HCT116 (cell line): Measurements from ENCODE around the gene CCDC106. TPM values are rescaled to one million over a fixed set of nuclear protein-coding genes. Genes with fewer than 3 reads are reported as not detected.
A peak's percentile ranks its signal among the peaks of the same experiment; 100 is the strongest.

ENCODE experiments used
- ATAC-seq: fragments of 200-7000 bp; cut with Tn5 transposase; 2 replicates; pipeline ENCODE4 v1.9.1; 2020; ENCODE audit warnings: mild to moderate bottlenecking, moderate library complexity
- BruUV-seq: library from RNA; stranded (reverse); fragments of 400-500 nt; replicated peaks from 2 replicates; lab custom pipeline; 2021; lab: Mats Ljungman, UMichigan
- CTCF ChIA-PET: fragments of 300-600 bp; sonication (Branson Sonifier 250); formaldehyde crosslinking; loops from one replicate; lab custom pipeline; 2021; ENCODE audit warnings: antibody characterized with exemption; lab: Charles Lee
- POLR2A ChIA-PET: fragments of 300-600, 350-600 bp; sonication (Branson Sonifier 250); formaldehyde crosslinking; loops from one replicate; lab custom pipeline; 2021; ENCODE audit warnings: antibody characterized with exemption; lab: Charles Lee
- RAD21 ChIA-PET, 2 experiments: fragments of 300-600 bp; sonication (Branson Sonifier 250); formaldehyde crosslinking; loops; one replicate each; lab custom pipeline; 2023; ENCODE audit warnings: low total read pairs in 2 of 2; ENCODE audit not compliant: uncharacterized antibody in 2 of 2, unreplicated experiment in 2 of 2, low non-redundant PET in 1 of 2; lab: Charles Lee
- DNase-seq: peaks from one replicate; pipeline ENCODE4 v3.0.0-alpha.2; 2010; ENCODE audit warnings: low read depth, low spot score
- H2AFZ ChIP-seq: fragments of 200-600 bp; shearing (Covaris generic), sonication (generic); 2 replicates; pipeline ENCODE4 v1.6.1; 2017; ENCODE audit warnings: low read depth, mixed run types, mixed read lengths, antibody characterized with exemption, low read length; ENCODE audit not compliant: poor library complexity, severe bottlenecking
- H3K27ac ChIP-seq: 2 replicates; pipeline ENCODE4 v1.5.1; 2012; ENCODE audit warnings: low read depth, low read length
- H3K27me3 ChIP-seq: fragments of 200-600 bp; sonication (generic); 2 replicates; pipeline ENCODE4 v1.6.1; 2016; ENCODE audit warnings: mixed run types, low read length, mixed read lengths; ENCODE audit not compliant: insufficient read depth
- H3K36me3 ChIP-seq, 2 experiments: fragments of 200-500 bp in 1 of 2; fragments of 200-600 bp in 1 of 2; sonication (Bioruptor generic) in 1 of 2; sonication (generic) in 1 of 2; 2 replicates each; pipeline versions ENCODE4 v1.5.1 to v1.6.1; 2014 to 2016; ENCODE audit warnings: low read length in 2 of 2, inconsistent platforms in 1 of 2, mixed read lengths in 1 of 2, mixed run types in 1 of 2; ENCODE audit not compliant: insufficient read depth in 2 of 2, control insufficient read depth in 1 of 2
- H3K4me1 ChIP-seq, 2 experiments: fragments of 200-600 bp in 1 of 2; sonication (generic) in 1 of 2; 2 replicates each; pipeline versions ENCODE4 v1.5.1 to v1.6.1; 2012 to 2017; ENCODE audit warnings: low read length in 2 of 2, inconsistent platforms in 1 of 2, mild to moderate bottlenecking in 1 of 2, mixed read lengths in 1 of 2, mixed run types in 1 of 2, moderate library complexity in 1 of 2; ENCODE audit not compliant: insufficient read depth in 2 of 2, control insufficient read depth in 1 of 2
- H3K4me2 ChIP-seq: fragments of 200-600 bp; sonication (generic); 2 replicates; pipeline ENCODE4 v1.6.1; 2017; ENCODE audit warnings: mixed run types, low read length, mixed read lengths
- H3K4me3 ChIP-seq, 2 experiments: fragments of 200-600 bp in 1 of 2; sonication (generic) in 1 of 2; replicated peaks in 1 of 2; 2 replicates each; pipeline ENCODE4 v1.5.1; 2011 to 2016; ENCODE audit warnings: low read length in 2 of 2, control low read depth in 1 of 2, low read depth in 1 of 2, mild to moderate bottlenecking in 1 of 2, mixed read lengths in 1 of 2, mixed run types in 1 of 2
- H3K79me2 ChIP-seq: fragments of 200-600 bp; sonication (generic); 2 replicates; pipeline ENCODE4 v1.6.1; 2017; ENCODE audit warnings: mild to moderate bottlenecking, mixed run types, low read length, moderate library complexity, mixed read lengths; ENCODE audit not compliant: insufficient read depth
- H3K9ac ChIP-seq: fragments of 200-600 bp; sonication (generic); 2 replicates; pipeline ENCODE4 v1.6.1; 2016; ENCODE audit warnings: low read length, mixed read lengths
- H3K9me2 ChIP-seq: fragments of 200-600 bp; sonication (generic), shearing (Covaris generic); 2 replicates; pipeline ENCODE4 v1.6.1; 2017; ENCODE audit warnings: mixed run types, mild to moderate bottlenecking, moderate library complexity; ENCODE audit not compliant: insufficient read depth
- H3K9me3 ChIP-seq, 2 experiments: fragments of 200-500 bp in 1 of 2; fragments of 200-600 bp in 1 of 2; sonication (Bioruptor generic) in 1 of 2; sonication (generic) in 1 of 2; 2 replicates each; pipeline ENCODE4 v1.6.1; 2014 to 2017; ENCODE audit warnings: low read length in 2 of 2, mixed read lengths in 2 of 2, inconsistent platforms in 1 of 2, low read depth in 1 of 2, mild to moderate bottlenecking in 1 of 2, mixed run types in 1 of 2, moderate library complexity in 1 of 2; ENCODE audit not compliant: control insufficient read depth in 1 of 2, insufficient read depth in 1 of 2
- H4K20me1 ChIP-seq: fragments of 200-600 bp; sonication (generic), shearing (Covaris generic); 2 replicates; pipeline ENCODE4 v1.6.1; 2017; ENCODE audit warnings: mixed run types, mild to moderate bottlenecking, moderate library complexity; ENCODE audit not compliant: insufficient read depth
- CEBPB ChIP-seq: IDR thresholded peaks from 2 replicates; pipeline ENCODE4 v1.6.1; 2012; ENCODE audit warnings: low read depth
- EGR1 ChIP-seq: IDR thresholded peaks from 2 replicates; pipeline ENCODE4 v1.6.1; 2012; ENCODE audit warnings: low read depth
- EZH2 ChIP-seq: fragments of 200-600 bp; sonication (generic); IDR thresholded peaks from 2 replicates; pipeline ENCODE4 v1.6.1; 2017; ENCODE audit warnings: antibody characterized with exemption, mixed run types
- EZH2phosphoT487 ChIP-seq: fragments of 200-600 bp; IDR thresholded peaks from 2 replicates; pipeline ENCODE4 v1.6.1; 2018; ENCODE audit warnings: antibody characterized with exemption, borderline replicate concordance
- FOSL1 ChIP-seq: IDR thresholded peaks from 2 replicates; pipeline ENCODE4 v1.6.1; 2012; ENCODE audit warnings: low read depth
- JUND ChIP-seq: IDR thresholded peaks from 2 replicates; pipeline ENCODE4 v1.6.1; 2012
- POLR2A ChIP-seq: IDR thresholded peaks from 2 replicates; pipeline ENCODE4 v1.7.0; 2011; ENCODE audit warnings: borderline replicate concordance; ENCODE audit not compliant: insufficient read depth, insufficient read length; ENCODE audit errors: extremely low read depth
- POLR2AphosphoS5 ChIP-seq: IDR thresholded peaks from 2 replicates; pipeline ENCODE4 v1.6.1; 2011; ENCODE audit warnings: mild to moderate bottlenecking, low read depth, low read length, moderate library complexity
- RAD21 ChIP-seq: IDR thresholded peaks from 2 replicates; pipeline ENCODE4 v1.6.1; 2012; ENCODE audit warnings: low read depth, mild to moderate bottlenecking
- SIN3A ChIP-seq: IDR thresholded peaks from 2 replicates; pipeline ENCODE4 v1.6.1; 2012; ENCODE audit warnings: low read depth
- SP1 ChIP-seq: IDR thresholded peaks from 2 replicates; pipeline ENCODE4 v1.6.1; 2012; ENCODE audit warnings: low read depth
- SRF ChIP-seq: IDR thresholded peaks from 2 replicates; pipeline ENCODE4 v1.6.1; 2012; ENCODE audit warnings: low read depth
- YY1 ChIP-seq: IDR thresholded peaks from 2 replicates; pipeline ENCODE4 v1.6.1; 2011; ENCODE audit warnings: low read length, low read depth, moderate library complexity, mild to moderate bottlenecking; ENCODE audit not compliant: insufficient replicate concordance; ENCODE audit errors: extremely low read depth
- ZBTB33 ChIP-seq: IDR thresholded peaks from 2 replicates; pipeline ENCODE4 v1.6.1; 2011; ENCODE audit warnings: mild to moderate bottlenecking, low read length, moderate library complexity; ENCODE audit not compliant: insufficient replicate concordance; ENCODE audit errors: extremely low read depth
- intact Hi-C: fragments of 100-400 bp; cut with micrococcal nuclease; formaldehyde crosslinking; loops from 2 replicates; pipeline ENCODE4 v1.10.0; 2022
- total RNA-seq: library from RNA; stranded (reverse); gene quantifications from one replicate; pipeline ENCODE4 v1.2.1, GENCODE V29; 2021; ENCODE audit not compliant: unreplicated experiment
- TF ChIP-seq, protein P1 (sequence below), 3 experiments: fragments of 200-600 bp in 1 of 3; sonication (generic) in 1 of 3; IDR thresholded peaks in 2 of 3; conservative IDR thresholded peaks in 1 of 3; 2 replicates each; pipeline ENCODE4 v1.5.1; 2012 to 2017; ENCODE audit warnings: low read depth in 2 of 3, low read length in 2 of 3, antibody characterized with exemption in 1 of 3, borderline replicate concordance in 1 of 3, control low read depth in 1 of 3, mild to moderate bottlenecking in 1 of 3, mixed read lengths in 1 of 3, mixed run types in 1 of 3, moderate library complexity in 1 of 3; ENCODE audit not compliant: insufficient read depth in 1 of 3

CCDC106 gene
- total RNA-seq, 1 experiment from 2014 or later = 1.0 TPM

DNA sequence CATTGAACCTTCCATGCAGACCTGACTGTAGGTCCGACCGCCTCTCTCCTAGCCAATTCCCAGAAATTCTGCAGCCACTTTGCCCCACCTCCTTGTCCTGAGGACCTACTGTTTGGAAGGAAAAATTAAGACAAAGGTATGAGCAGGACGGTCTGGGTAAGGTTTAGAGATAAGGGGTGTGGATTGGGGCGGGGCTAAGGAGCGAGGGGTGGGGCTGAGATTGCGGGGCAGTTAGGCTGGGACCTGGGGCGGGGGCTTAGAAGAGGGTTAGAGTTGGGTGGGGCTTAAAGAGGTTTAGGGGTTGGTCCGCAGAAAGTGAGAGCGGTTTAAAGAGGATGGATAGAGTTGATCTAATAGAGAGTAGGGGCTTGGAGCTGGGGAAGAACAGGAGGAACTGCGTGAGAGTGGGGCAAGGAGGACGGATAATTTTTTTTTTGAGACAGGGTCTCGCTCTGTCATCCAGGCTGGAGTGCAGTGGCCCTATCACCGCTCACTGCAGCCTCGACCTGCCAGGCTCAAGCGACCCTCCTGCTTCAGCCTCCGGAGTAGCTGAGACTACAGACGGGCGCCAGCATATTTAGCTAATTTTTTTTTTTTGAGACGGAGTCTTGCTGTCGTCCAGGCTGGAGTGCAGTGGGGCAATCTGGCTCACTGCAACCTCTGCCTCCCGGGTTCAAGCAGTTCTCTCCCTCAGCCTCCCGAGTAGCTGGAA lies 44.3 kb upstream of the CCDC106 start:
- ChIA-PET RAD21 (interaction anchor here in 1 of 2 experiments (1.1 kb wide), 1 partner anchor 16 kb away, joined by 3 read pairs; no protein-coding TSS in a partner anchor), POLR2A (interaction anchor here (1.1 to 1.6 kb wide), 4 partner anchors 21 to 196 kb away, joined by 4 to 10 read pairs (median 5); partner anchors contain the start of genes UBE2S, ZNF628 and ZNF784)
- H3K79me2 ChIP-seq = peaks cover 32% of the 10 kb centered on the region
- ATAC-seq = no peak
- intact Hi-C loops = no loop called here
- peak overlapping the region; percentile 86 for H3K4me2 ChIP-seq
- H3K4me3 ChIP-seq = no peak overlapping the region; a peak in 1 of 4 replicates
- DNase-seq = no peak
- no TSS peak for BruUV-seq
- H3K9me2 ChIP-seq = no peaks in the 10 kb centered on the region
- peaks cover 26 to 46% of the 10 kb centered on the region in 2 experiments for H3K4me1 ChIP-seq
- H3K9me3 ChIP-seq = no peaks in the 10 kb centered on the region
- H2AFZ ChIP-seq = no peak overlapping the region
- no peaks in the 10 kb centered on the region for H4K20me1 ChIP-seq
- H3K27me3 ChIP-seq = no peaks in the 10 kb centered on the region
- peaks cover 4 to 9% of the 10 kb centered on the region in 2 experiments; a peak in 2 of 4 replicates for H3K36me3 ChIP-seq
- TF ChIP-seq RAD21 (no peak), EZH2phosphoT487 (no peak), YY1 (no peak), POLR2A (no peak), EGR1 (no peak), FOSL1 (no peak)
- TF ChIP-seq, all 23 proteins: peak for 0
- CTCF ChIA-PET = interaction anchor here (1.1 to 1.3 kb wide), 3 partner anchors 21 to 136 kb away, joined by 3 to 5 read pairs (median 4); partner anchors contain the start of gene ZNF784
- Histone ChIP-seq H3K27ac (peak overlapping the region; percentile 98), H3K9ac (peak overlapping the region; percentile 92; the same call in 1 of the 2 replicates)

GRCh38 chr19:55605207-55605636 lies 42.8 kb upstream of the CCDC106 start:
- ATAC-seq (peak; percentile 81), DNase-seq (peak; percentile 92)
- H3K79me2 ChIP-seq = peaks cover 44% of the 10 kb centered on the region
- CTCF ChIA-PET = interaction anchor here (1.1 to 1.9 kb wide), 9 partner anchors 14 to 143 kb away, joined by 3 to 10 read pairs (median 4); partner anchors contain the start of genes U2AF2 and ZNF784
- BruUV-seq = no TSS peak
- H3K9me3 ChIP-seq = no peaks in the 10 kb centered on the region
- intact Hi-C loops = no loop called here
- peak overlapping the region; percentile 89 to 93 for H3K4me3 ChIP-seq
- peak overlapping the region; percentile 86 for H3K4me2 ChIP-seq
- H4K20me1 ChIP-seq = no peaks in the 10 kb centered on the region
- no peak overlapping the region for H2AFZ ChIP-seq
- H3K9ac ChIP-seq = peak overlapping the region; percentile 92
- no peaks in the 10 kb centered on the region for H3K9me2 ChIP-seq
- H3K27me3 ChIP-seq = no peaks in the 10 kb centered on the region
- POLR2A ChIA-PET = interaction anchor here (1.0 to 1.6 kb wide), 5 partner anchors 17 to 129 kb away, joined by 3 to 10 read pairs (median 4); partner anchors contain the start of genes ZNF628 and ZNF784
- RAD21 ChIA-PET = no interaction called here
- H3K36me3 ChIP-seq = peaks cover 4 to 21% of the 10 kb centered on the region in 2 experiments; a peak in 2 of 4 replicates
- peak overlapping the region; percentile 98 for H3K27ac ChIP-seq
- H3K4me1 ChIP-seq = peaks cover 26 to 46% of the 10 kb centered on the region in 2 experiments
- TF ChIP-seq EZH2phosphoT487 = no peak
- no peak for TF ChIP-seq CEBPB
- TF ChIP-seq, protein P1, sequence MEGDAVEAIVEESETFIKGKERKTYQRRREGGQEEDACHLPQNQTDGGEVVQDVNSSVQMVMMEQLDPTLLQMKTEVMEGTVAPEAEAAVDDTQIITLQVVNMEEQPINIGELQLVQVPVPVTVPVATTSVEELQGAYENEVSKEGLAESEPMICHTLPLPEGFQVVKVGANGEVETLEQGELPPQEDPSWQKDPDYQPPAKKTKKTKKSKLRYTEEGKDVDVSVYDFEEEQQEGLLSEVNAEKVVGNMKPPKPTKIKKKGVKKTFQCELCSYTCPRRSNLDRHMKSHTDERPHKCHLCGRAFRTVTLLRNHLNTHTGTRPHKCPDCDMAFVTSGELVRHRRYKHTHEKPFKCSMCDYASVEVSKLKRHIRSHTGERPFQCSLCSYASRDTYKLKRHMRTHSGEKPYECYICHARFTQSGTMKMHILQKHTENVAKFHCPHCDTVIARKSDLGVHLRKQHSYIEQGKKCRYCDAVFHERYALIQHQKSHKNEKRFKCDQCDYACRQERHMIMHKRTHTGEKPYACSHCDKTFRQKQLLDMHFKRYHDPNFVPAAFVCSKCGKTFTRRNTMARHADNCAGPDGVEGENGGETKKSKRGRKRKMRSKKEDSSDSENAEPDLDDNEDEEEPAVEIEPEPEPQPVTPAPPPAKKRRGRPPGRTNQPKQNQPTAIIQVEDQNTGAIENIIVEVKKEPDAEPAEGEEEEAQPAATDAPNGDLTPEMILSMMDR (IDR thresholded peaks at IDR 0.05 in 2 of 3, conservative IDR thresholded peaks at IDR 0.05 in 1 of 3; ENCODE audit: borderline replicate concordance in 1 of 3, insufficient read depth in 1 of 3, low read depth in 2 of 3, low read length in 2 of 3) = no peak
- no peak for TF ChIP-seq SIN3A
- TF ChIP-seq POLR2AphosphoS5 = peak; percentile 68
- TF ChIP-seq SRF = no peak
- TF ChIP-seq EGR1 = peak; percentile 79
- no peak for TF ChIP-seq EZH2
- peak; percentile 31; the same call in 1 of the 2 replicates for TF ChIP-seq SP1
- TF ChIP-seq ZBTB33 = peak; percentile 44
- TF ChIP-seq JUND = no peak
